Measurements from ENCODE around the gene GAA. TPM values are rescaled to one million over a fixed set of nuclear protein-coding genes. Genes with fewer than 3 reads are reported as not detected.

The GAA gene
- polyA plus RNA-seq, 10 donors = 17.6 to 42.7 (median 23.1) TPM

GRCh38 chr17:80102664-80103448, 1.5 kb downstream of the GAA start:
- DNase-seq = no peak

- no peak for DNase-seq
Observed at GRCh38 chr17:80103449-80104085, 2.2 kb downstream of the GAA start.

- DNase-seq = no peak
Observed at GRCh38 chr17:80104321-80104955, 3.1 kb downstream of the GAA start.

DNA sequence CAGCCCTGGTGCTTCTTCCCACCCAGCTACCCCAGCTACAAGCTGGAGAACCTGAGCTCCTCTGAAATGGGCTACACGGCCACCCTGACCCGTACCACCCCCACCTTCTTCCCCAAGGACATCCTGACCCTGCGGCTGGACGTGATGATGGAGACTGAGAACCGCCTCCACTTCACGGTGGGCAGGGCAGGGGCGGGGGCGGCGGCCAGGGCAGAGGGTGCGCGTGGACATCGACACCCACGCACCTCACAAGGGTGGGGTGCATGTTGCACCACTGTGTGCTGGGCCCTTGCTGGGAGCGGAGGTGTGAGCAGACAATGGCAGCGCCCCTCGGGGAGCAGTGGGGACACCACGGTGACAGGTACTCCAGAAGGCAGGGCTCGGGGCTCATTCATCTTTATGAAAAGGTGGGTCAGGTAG, 3.6 kb downstream of the GAA start:
- DNase-seq = no peak

- DNase-seq = peak in 2 of 3 donors; percentile 38 to 49
Observed at GRCh38 chr17:80105762-80106161, 4.4 kb downstream of the GAA start.

DNA sequence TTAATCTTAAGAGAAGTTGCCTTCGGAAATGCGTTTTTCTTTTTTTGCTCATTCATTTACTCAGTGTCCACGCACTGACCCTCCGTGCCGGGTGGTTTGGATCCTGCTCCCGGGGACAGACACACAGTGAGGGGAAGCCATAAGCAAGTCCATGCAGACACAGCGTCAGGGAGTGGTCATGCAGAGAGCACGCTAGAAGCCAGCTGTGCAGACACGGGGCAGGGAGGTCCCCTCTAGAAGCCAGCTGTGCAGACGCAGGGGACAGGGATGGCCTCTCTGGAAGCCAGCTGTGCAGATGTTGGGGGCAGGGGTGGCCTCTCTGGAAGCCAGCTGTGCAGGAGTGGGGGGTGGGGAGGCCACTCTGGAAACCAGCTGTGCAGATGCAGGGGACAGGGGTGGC, 4.8 kb downstream of the GAA start:
- peak in 1 of 3 donors; percentile 53 for DNase-seq

GRCh38 chr17:80106751-80107150, 5.4 kb downstream of the GAA start:
- DNase-seq = no peak

- no peak for DNase-seq
Observed at GRCh38 chr17:80107231-80108021, 6.0 kb downstream of the GAA start.

GRCh38 chr17:80108036-80108971, 6.9 kb downstream of the GAA start:
- no peak for DNase-seq

- DNase-seq = no peak
Observed at GRCh38 chr17:80109066-80109660, 7.8 kb downstream of the GAA start.

- DNase-seq = no peak
Observed at GRCh38 chr17:80109713-80110446, 8.5 kb downstream of the GAA start.

GRCh38 chr17:80110447-80110812, 9.0 kb downstream of the GAA start:
- DNase-seq = no peak

DNA sequence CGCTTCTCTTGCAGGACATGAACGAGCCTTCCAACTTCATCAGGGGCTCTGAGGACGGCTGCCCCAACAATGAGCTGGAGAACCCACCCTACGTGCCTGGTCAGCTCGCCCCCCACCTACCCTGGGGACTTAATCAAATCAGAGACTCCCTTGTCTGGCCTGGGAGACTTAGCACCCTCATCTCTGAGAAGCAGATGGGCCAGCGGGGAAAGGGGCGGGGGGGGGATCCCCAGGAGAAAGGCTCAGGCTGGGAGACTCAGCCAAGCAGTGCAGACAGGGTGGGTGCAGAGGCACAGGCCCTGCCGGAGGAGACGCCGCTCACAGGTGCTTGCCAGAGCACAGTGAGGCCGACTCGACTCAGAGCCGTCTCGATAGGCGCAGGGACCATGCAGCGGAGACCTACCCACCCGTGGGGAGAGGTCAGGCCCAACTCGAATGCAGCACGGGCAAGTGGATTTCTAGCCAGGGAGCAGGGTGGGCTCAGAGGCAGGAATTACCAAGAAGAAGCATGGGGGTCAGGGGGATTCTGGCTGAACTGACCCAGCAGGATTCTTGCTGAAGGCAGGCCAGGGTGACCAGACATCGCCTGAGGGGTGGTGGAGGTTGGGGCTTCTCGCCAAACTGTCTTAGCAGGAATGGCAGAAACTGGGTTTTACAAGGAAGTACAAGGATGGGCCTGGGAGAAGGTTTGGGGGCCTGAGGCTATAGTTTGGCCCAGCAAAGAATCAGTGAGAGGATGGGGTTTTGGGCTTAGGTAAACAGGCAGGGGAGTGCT, 9.7 kb downstream of the GAA start:
- no peak for DNase-seq

- no peak for DNase-seq
Observed at GRCh38 chr17:80111702-80112470, 10.5 kb downstream of the GAA start.

DNA sequence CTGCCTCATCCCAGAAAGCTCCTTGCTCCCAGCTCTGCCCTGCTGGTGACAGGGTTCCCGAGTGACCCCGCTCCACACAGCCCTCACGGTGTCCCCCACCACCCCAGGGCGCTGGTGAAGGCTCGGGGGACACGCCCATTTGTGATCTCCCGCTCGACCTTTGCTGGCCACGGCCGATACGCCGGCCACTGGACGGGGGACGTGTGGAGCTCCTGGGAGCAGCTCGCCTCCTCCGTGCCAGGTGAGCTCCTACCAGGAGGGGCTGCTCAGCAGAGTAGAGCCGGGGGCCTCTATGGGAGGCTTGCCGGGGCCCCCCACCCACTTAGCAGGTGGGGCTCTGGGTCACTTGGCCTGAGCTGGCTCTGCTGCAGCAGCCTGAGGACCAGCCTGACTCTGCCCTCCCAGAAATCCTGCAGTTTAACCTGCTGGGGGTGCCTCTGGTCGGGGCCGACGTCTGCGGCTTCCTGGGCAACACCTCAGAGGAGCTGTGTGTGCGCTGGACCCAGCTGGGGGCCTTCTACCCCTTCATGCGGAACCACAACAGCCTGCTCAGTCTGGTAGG, 11.2 kb downstream of the GAA start:
- no peak for DNase-seq

GRCh38 chr17:80113033-80113484, 11.7 kb downstream of the GAA start:
- no peak for DNase-seq

- DNase-seq = no peak
Observed at GRCh38 chr17:80114758-80115157, 13.4 kb downstream of the GAA start.

- DNase-seq = no peak
Observed at GRCh38 chr17:80115159-80115558, 13.8 kb downstream of the GAA start.
